A673 (cell line): ENCODE data around the gene EP300.

Source experiments
- CTCF ChIP-seq: fragments of 300-800, 200-600 bp; sonication (generic); conservative IDR thresholded peaks from 2 replicates; pipeline ENCODE4 v1.5.1; 2017; ENCODE audit warnings: low read depth, mild to moderate bottlenecking, antibody characterized with exemption, low read length, moderate library complexity, mixed read lengths
- EZH2 ChIP-seq: fragments of 200-600 bp; sonication (generic); IDR thresholded peaks from 2 replicates; pipeline ENCODE4 v1.6.1; 2017; ENCODE audit warnings: borderline replicate concordance, low read depth, mild to moderate bottlenecking, mixed read lengths, antibody characterized with exemption, low read length; ENCODE audit not compliant: poor library complexity, severe bottlenecking

GRCh38 chr22:41181349-41182241, 89.2 kb downstream of the EP300 start:
- TF ChIP-seq CTCF, result no peak
- TF ChIP-seq EZH2, result no peak
